Hepatocyte (in vitro differentiated cells): ENCODE measurements around the gene RBM7. TPM values are rescaled to one million over a fixed set of nuclear protein-coding genes. Genes with fewer than 3 reads are reported as not detected.

Experiments used
- DNase-seq: peaks from one replicate; pipeline ENCODE4 v3.0.0-alpha.2; 2016; ENCODE audit warnings: low spot score
- H2AFZ ChIP-seq: fragments of 200-600 bp; sonication (generic); 2 replicates; pipeline ENCODE4 v1.6.0; 2016; ENCODE audit warnings: antibody characterized with exemption, mild to moderate bottlenecking
- H3K27ac ChIP-seq: fragments of 200-600 bp; sonication (generic); 2 replicates; pipeline ENCODE4 v1.5.1; 2016; ENCODE audit warnings: mild to moderate bottlenecking
- H3K27me3 ChIP-seq: fragments of 200-600 bp; sonication (generic); 2 replicates; pipeline ENCODE4 v1.6.1; 2016
- H3K36me3 ChIP-seq: fragments of 200-600 bp; sonication (generic); replicated peaks from 2 replicates; pipeline ENCODE4 v1.5.1; 2016; ENCODE audit warnings: low read depth; ENCODE audit not compliant: insufficient read depth
- H3K4me1 ChIP-seq: fragments of 200-600 bp; sonication (generic); 2 replicates; pipeline ENCODE4 v1.5.1; 2016; ENCODE audit warnings: mild to moderate bottlenecking, moderate library complexity; ENCODE audit not compliant: insufficient read depth
- H3K4me2 ChIP-seq: fragments of 200-600 bp; sonication (generic); 2 replicates; pipeline ENCODE4 v1.6.0; 2016
- H3K4me3 ChIP-seq: fragments of 200-600 bp; sonication (generic); 2 replicates; pipeline ENCODE4 v1.5.1; 2016; ENCODE audit warnings: mild to moderate bottlenecking
- H3K79me2 ChIP-seq: fragments of 200-600 bp; sonication (generic); 2 replicates; pipeline ENCODE4 v1.6.0; 2017; ENCODE audit warnings: mild to moderate bottlenecking
- H3K9me2 ChIP-seq: fragments of 200-600 bp; sonication (generic); replicated peaks from 2 replicates; pipeline ENCODE4 v1.6.0; 2017; ENCODE audit warnings: mild to moderate bottlenecking; ENCODE audit not compliant: insufficient read depth
- H3K9me3 ChIP-seq: fragments of 200-600 bp; sonication (generic); 2 replicates; pipeline ENCODE4 v1.5.1; 2016; ENCODE audit warnings: low read depth, mild to moderate bottlenecking
- H4K20me1 ChIP-seq: fragments of 200-600 bp; sonication (generic); 2 replicates; pipeline ENCODE4 v1.6.0; 2016; ENCODE audit warnings: mild to moderate bottlenecking; ENCODE audit not compliant: insufficient read depth, poor library complexity, severe bottlenecking
- EZH2 ChIP-seq: fragments of 200-600 bp; sonication (generic); IDR thresholded peaks from 2 replicates; pipeline ENCODE4 v1.6.1; 2016; ENCODE audit warnings: antibody characterized with exemption, mild to moderate bottlenecking, borderline replicate concordance
- EZH2phosphoT487 ChIP-seq: fragments of 200-600 bp; sonication (generic); IDR thresholded peaks from one replicate; pipeline ENCODE4 v1.6.1; 2018; ENCODE audit warnings: antibody characterized with exemption, mild to moderate bottlenecking, low read depth, moderate library complexity; ENCODE audit not compliant: unreplicated experiment, severe bottlenecking
- WGBS: methylation state at CpG from one replicate; pipeline ENCODE4 v1.1.6; 2016; ENCODE audit warnings: low lambda C conversion rate; ENCODE audit errors: missing lambda C conversion rate; 5-methylcytosine and 5-hydroxymethylcytosine counted together
- polyA plus RNA-seq: library from polyadenylated mRNA; unstranded; fragments of >200 nt; fragmentation: Nextera tagmentation; extraction: Ambion mirVana; gene quantifications from 2 replicates; pipeline ENCODE4 v1.2.1, GENCODE V29; 2016
- total RNA-seq: library from RNA; depleted of rRNA; stranded (reverse); fragments of >200 nt; gene quantifications from 2 replicates; pipeline ENCODE4 v1.2.3, GENCODE V29; 2014
- TF ChIP-seq, protein P1 (sequence below): fragments of 200-600 bp; sonication (generic); IDR thresholded peaks from 2 replicates; pipeline ENCODE4 v1.5.1; 2016; ENCODE audit warnings: antibody characterized with exemption, mild to moderate bottlenecking; ENCODE audit not compliant: poor library complexity

RBM7 gene
- total and polyA plus RNA-seq, 2 experiments from 2014 or later, result 36.2 to 49.2 TPM

DNA sequence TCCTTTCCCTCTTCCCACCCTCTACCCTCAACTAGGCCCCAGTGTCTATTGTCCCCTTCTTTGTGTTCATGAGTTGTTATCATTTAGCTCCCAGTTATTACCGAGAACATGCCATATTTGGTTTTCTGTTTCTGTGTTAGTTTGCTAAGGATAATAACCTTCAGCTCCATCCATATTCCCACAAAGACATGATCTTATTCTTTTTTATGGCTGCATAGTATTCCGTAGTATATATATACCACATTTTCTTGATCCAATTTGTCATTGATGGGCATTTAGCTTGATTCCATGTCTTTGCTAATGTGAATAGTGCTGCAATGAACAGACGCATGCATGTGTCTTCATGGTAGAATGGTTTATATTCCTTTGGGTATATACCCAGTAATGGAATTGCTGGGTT is 18.0 kb upstream of the RBM7 start:
- Histone ChIP-seq H3K27me3 (no peaks in the 10 kb centered on the region), H3K79me2 (no peaks in the 10 kb centered on the region), H3K4me2 (no peak overlapping the region), H3K9me3 (no peaks in the 10 kb centered on the region), H3K4me1 (no peaks in the 10 kb centered on the region), H3K27ac (no peak overlapping the region), H2AFZ (no peak overlapping the region), H3K4me3 (no peak overlapping the region), H3K9me2 (no peaks in the 10 kb centered on the region), H3K36me3 (no peaks in the 10 kb centered on the region), H4K20me1 (no peaks in the 10 kb centered on the region)
- TF ChIP-seq EZH2 (no peak), EZH2phosphoT487 (no peak)
- TF ChIP-seq, protein P1, sequence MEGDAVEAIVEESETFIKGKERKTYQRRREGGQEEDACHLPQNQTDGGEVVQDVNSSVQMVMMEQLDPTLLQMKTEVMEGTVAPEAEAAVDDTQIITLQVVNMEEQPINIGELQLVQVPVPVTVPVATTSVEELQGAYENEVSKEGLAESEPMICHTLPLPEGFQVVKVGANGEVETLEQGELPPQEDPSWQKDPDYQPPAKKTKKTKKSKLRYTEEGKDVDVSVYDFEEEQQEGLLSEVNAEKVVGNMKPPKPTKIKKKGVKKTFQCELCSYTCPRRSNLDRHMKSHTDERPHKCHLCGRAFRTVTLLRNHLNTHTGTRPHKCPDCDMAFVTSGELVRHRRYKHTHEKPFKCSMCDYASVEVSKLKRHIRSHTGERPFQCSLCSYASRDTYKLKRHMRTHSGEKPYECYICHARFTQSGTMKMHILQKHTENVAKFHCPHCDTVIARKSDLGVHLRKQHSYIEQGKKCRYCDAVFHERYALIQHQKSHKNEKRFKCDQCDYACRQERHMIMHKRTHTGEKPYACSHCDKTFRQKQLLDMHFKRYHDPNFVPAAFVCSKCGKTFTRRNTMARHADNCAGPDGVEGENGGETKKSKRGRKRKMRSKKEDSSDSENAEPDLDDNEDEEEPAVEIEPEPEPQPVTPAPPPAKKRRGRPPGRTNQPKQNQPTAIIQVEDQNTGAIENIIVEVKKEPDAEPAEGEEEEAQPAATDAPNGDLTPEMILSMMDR, result no peak
- DNase-seq, result no peak
- 100% methylated on average over 3 of the region's 3 CpGs for WGBS

DNA sequence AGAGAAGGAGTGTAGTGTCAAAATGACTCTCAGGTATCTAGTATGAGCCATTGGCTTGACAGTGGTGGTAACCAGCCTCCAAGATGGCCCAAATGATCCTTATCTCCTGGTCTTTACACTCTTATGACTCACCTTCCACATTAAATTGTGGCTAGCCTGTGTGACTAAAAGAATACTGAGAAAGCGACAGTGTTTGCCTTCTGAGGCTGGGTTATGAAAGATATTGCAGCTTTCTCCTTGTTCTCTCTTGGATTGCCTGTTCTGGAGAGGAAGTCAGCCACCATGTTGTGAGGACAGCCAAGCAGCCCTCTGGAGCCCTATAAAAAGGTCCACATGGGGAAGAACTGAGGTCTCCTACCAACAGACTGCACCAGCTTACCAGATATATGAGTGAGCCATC is 16.0 kb upstream of the RBM7 start:
- TF ChIP-seq, protein P1, result no peak
- no peak for TF ChIP-seq EZH2phosphoT487
- TF ChIP-seq EZH2, result no peak
- Histone ChIP-seq H2AFZ (no peak overlapping the region), H3K4me3 (no peak overlapping the region), H3K9me3 (no peaks in the 10 kb centered on the region), H3K9me2 (no peaks in the 10 kb centered on the region), H3K36me3 (no peaks in the 10 kb centered on the region), H3K79me2 (no peaks in the 10 kb centered on the region), H3K4me1 (no peaks in the 10 kb centered on the region), H3K4me2 (no peak overlapping the region), H3K27ac (no peak overlapping the region), H4K20me1 (no peaks in the 10 kb centered on the region), H3K27me3 (no peaks in the 10 kb centered on the region)
- DNase-seq, result no peak
- 83% methylated on average over 1 of the region's 1 CpG for WGBS

DNA sequence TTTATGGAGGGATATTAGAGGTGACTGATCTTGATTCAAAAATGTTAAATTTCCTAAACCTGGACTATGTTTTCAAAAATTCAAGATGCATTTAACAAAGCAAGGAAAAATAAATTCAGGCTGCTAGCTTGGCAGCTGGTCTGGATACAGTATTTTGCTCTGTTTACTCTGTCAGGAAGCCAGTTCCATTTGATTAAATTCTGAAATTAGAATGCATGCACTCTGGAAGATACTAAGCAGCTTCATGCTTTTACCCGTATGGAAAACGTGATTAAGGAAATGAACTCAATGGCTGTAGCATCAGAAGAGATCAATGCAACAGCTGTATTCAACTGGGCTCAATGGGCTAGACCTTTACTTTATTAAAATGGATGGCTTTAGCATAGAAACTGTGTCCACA is 14.3 kb upstream of the RBM7 start:
- H3K36me3 ChIP-seq, result no peaks in the 10 kb centered on the region
- H3K4me1 ChIP-seq, result no peaks in the 10 kb centered on the region
- H3K27me3 ChIP-seq, result no peaks in the 10 kb centered on the region
- 94% methylated on average over 2 of the region's 2 CpGs for WGBS
- no peaks in the 10 kb centered on the region for H3K9me3 ChIP-seq
- H3K4me2 ChIP-seq, result no peak overlapping the region
- no peak overlapping the region for H2AFZ ChIP-seq
- no peaks in the 10 kb centered on the region for H4K20me1 ChIP-seq
- H3K4me3 ChIP-seq, result no peak overlapping the region
- TF ChIP-seq, protein P1, result no peak
- TF ChIP-seq EZH2phosphoT487, result no peak
- no peak for TF ChIP-seq EZH2
- no peaks in the 10 kb centered on the region for H3K9me2 ChIP-seq
- DNase-seq, result no peak
- H3K79me2 ChIP-seq, result no peaks in the 10 kb centered on the region
- no peak overlapping the region for H3K27ac ChIP-seq

DNA sequence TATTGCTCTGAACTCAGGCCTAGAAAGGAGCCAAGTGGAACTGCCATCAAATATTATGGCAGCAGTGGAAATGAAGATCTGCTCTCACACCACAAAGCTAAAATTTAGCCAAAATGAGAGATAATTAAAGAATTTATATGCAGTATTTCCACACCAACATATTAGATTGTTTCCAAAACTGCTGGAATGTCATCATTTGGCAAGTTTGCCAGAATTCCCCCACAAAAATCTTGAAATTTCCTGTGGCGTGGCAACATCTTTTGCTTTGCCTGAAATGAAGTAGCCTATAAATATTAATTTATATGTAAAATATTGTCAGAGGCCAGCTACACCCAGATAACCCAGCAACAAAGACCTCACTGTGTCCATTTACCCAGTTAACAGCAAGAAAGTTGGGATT is 13.9 kb upstream of the RBM7 start:
- Histone ChIP-seq H3K4me2 (no peak overlapping the region), H3K27me3 (no peaks in the 10 kb centered on the region), H3K79me2 (no peaks in the 10 kb centered on the region), H3K4me1 (no peaks in the 10 kb centered on the region), H3K9me2 (no peaks in the 10 kb centered on the region), H4K20me1 (no peaks in the 10 kb centered on the region), H2AFZ (no peak overlapping the region), H3K27ac (no peak overlapping the region), H3K36me3 (no peaks in the 10 kb centered on the region), H3K4me3 (no peak overlapping the region), H3K9me3 (no peaks in the 10 kb centered on the region)
- TF ChIP-seq EZH2phosphoT487, result no peak
- no peak for TF ChIP-seq EZH2
- DNase-seq, result no peak
- 95% methylated on average over 1 of the region's 1 CpG for WGBS
